C4-2B (cell line): ENCODE results near the gene MBOAT1.

Source experiments
- CTCF ChIP-seq: fragments of 450-650 bp; conservative IDR thresholded peaks from 2 replicates; pipeline ENCODE4 v1.5.1; 2017; ENCODE audit warnings: mild to moderate bottlenecking
- ZFX ChIP-seq: fragments of 450-650 bp; IDR thresholded peaks from 2 replicates; pipeline ENCODE4 v1.6.1; 2017

GRCh38 chr6:20183706-20184105 lies 28.6 kb downstream of the MBOAT1 start:
- TF ChIP-seq CTCF (no peak), ZFX (no peak)
